ENCODE data around the gene ANO8. TPM values are rescaled to one million over a fixed set of nuclear protein-coding genes. Genes with fewer than 3 reads are reported as not detected.
"Not testable (repeated sequence)": the region's sequence is repeated elsewhere in the genome, so short reads cannot be mapped to it uniquely, and the experiment has no call there.

Gene ANO8
- polyA plus RNA-seq: 4.4 TPM
- long read RNA-seq, donor 1: 0 reads
- long read RNA-seq, donor 2, partial matches to known transcripts: 16 of 16 reads
- long read RNA-seq, donor 2, other reads (novel, unspliced or antisense): 0 of 16 reads
- long read RNA-seq, donor 3: 0 reads
- long read RNA-seq, donor 4: 0 reads
- long read RNA-seq, donor 5: 0 reads
- long read RNA-seq, donor 6: 0 reads
- long read RNA-seq, donor 7: 0 reads
- long read RNA-seq, donor 8: 0 reads
- long read RNA-seq, donor 9: 0 reads
- long read RNA-seq, donor 10: 0 reads
- long read RNA-seq, donor 11: 0 reads

GRCh38 chr19:17334414-17335409 lies at the start of gene ANO8:
Gene ANO8, minus strand, starts transcription at chr19:17334855. Its CDS starts 185 bp downstream, at chr19:17334670.
- no peak within 1 kb of the TSS for H3K27ac ChIP-seq (ENCODE audit: low read length)

GRCh38 chr19:17380426-17381138 lies 45.9 kb upstream of the ANO8 start:
- WGBS (ENCODE audit: insufficient coverage, low lambda C conversion rate): no CpG with 5 or more reads among the region's 5 CpGs
- DNase-seq: no peak
- H3K27ac ChIP-seq (ENCODE audit: low read length): no peak overlapping the region
- H3K27me3 ChIP-seq (ENCODE audit: control insufficient read depth, insufficient read depth, low read length): no peaks in the 10 kb centered on the region
- no peaks in the 10 kb centered on the region for H3K36me3 ChIP-seq (ENCODE audit: control insufficient read depth, insufficient read depth, low read length)
- H3K4me3 ChIP-seq (ENCODE audit: low read length): no peak overlapping the region
- H3K9me3 ChIP-seq (ENCODE audit: control insufficient read depth, low read depth, low read length): no peaks in the 10 kb centered on the region
- no peaks in the 10 kb centered on the region for H3K4me1 ChIP-seq (ENCODE audit: control insufficient read depth, insufficient read depth, low read length)

More at GRCh38 chr19:17334414-17335409, at the start of gene ANO8:
- Histone ChIP-seq H3K4me3 (ENCODE audit: low read length) (peak within 1 kb of the TSS; percentile 50), H3K27me3 (ENCODE audit: control insufficient read depth, insufficient read depth, low read length) (peaks cover 10% of the 10 kb centered on the region), H3K4me1 (ENCODE audit: control insufficient read depth, insufficient read depth, low read length) (peaks cover 23% of the 10 kb centered on the region), H3K36me3 (ENCODE audit: control insufficient read depth, insufficient read depth, low read length) (peaks cover 4% of the 10 kb centered on the region), H3K9me3 (ENCODE audit: control insufficient read depth, low read depth, low read length) (peaks cover 22% of the 10 kb centered on the region)
- peak; percentile 94 to 99 for DNase-seq
- WGBS (ENCODE audit: insufficient coverage, low lambda C conversion rate): 0% methylated on average over 1 of the region's 86 CpGs

GRCh38 chr19:17379221-17379631 lies 44.6 kb upstream of the ANO8 start:
- no peaks in the 10 kb centered on the region for H3K9me3 ChIP-seq (ENCODE audit: control insufficient read depth, low read depth, low read length)
- H3K27me3 ChIP-seq (ENCODE audit: control insufficient read depth, insufficient read depth, low read length): no peaks in the 10 kb centered on the region
- H3K36me3 ChIP-seq (ENCODE audit: control insufficient read depth, insufficient read depth, low read length): no peaks in the 10 kb centered on the region
- H3K27ac ChIP-seq (ENCODE audit: low read length): no peak overlapping the region
- no peak overlapping the region for H3K4me3 ChIP-seq (ENCODE audit: low read length)
- H3K4me1 ChIP-seq (ENCODE audit: control insufficient read depth, insufficient read depth, low read length): no peaks in the 10 kb centered on the region
- no CpG with 5 or more reads among the region's 14 CpGs for WGBS (ENCODE audit: insufficient coverage, low lambda C conversion rate)
- DNase-seq: no peak

GRCh38 chr19:17378271-17378670 lies 43.6 kb upstream of the ANO8 start:
- H3K9me3 ChIP-seq (ENCODE audit: control insufficient read depth, low read depth, low read length): no peaks in the 10 kb centered on the region
- WGBS (ENCODE audit: insufficient coverage, low lambda C conversion rate): no CpG with 5 or more reads among the region's 13 CpGs
- H3K4me3 ChIP-seq (ENCODE audit: low read length): no peak overlapping the region
- no peak for DNase-seq
- H3K4me1 ChIP-seq (ENCODE audit: control insufficient read depth, insufficient read depth, low read length): no peaks in the 10 kb centered on the region
- no peaks in the 10 kb centered on the region for H3K36me3 ChIP-seq (ENCODE audit: control insufficient read depth, insufficient read depth, low read length)
- no peaks in the 10 kb centered on the region for H3K27me3 ChIP-seq (ENCODE audit: control insufficient read depth, insufficient read depth, low read length)
- H3K27ac ChIP-seq (ENCODE audit: low read length): no peak overlapping the region

GRCh38 chr19:17376935-17377600 lies 42.4 kb upstream of the ANO8 start, which contains the start of gene PLVAP:
Gene PLVAP, minus strand, starts transcription at chr19:17377342. Its CDS starts 54 bp downstream, at chr19:17377288.
- H3K4me1 ChIP-seq (ENCODE audit: control insufficient read depth, insufficient read depth, low read length): no peaks in the 10 kb centered on the region
- peak within 1 kb of the TSS; percentile 18 for H3K4me3 ChIP-seq (ENCODE audit: low read length)
- H3K36me3 ChIP-seq (ENCODE audit: control insufficient read depth, insufficient read depth, low read length): no peaks in the 10 kb centered on the region
- H3K9me3 ChIP-seq (ENCODE audit: control insufficient read depth, low read depth, low read length): no peaks in the 10 kb centered on the region
- no CpG with 5 or more reads among the region's 39 CpGs for WGBS (ENCODE audit: insufficient coverage, low lambda C conversion rate)
- DNase-seq: no peak
- no peak within 1 kb of the TSS for H3K27ac ChIP-seq (ENCODE audit: low read length)
- H3K27me3 ChIP-seq (ENCODE audit: control insufficient read depth, insufficient read depth, low read length): no peaks in the 10 kb centered on the region

- H3K4me3 ChIP-seq (ENCODE audit: low read length): no peak overlapping the region
- no peaks in the 10 kb centered on the region for H3K36me3 ChIP-seq (ENCODE audit: control insufficient read depth, insufficient read depth, low read length)
- no peak overlapping the region for H3K27ac ChIP-seq (ENCODE audit: low read length)
- DNase-seq: no peak
- H3K4me1 ChIP-seq (ENCODE audit: control insufficient read depth, insufficient read depth, low read length): no peaks in the 10 kb centered on the region
- H3K27me3 ChIP-seq (ENCODE audit: control insufficient read depth, insufficient read depth, low read length): no peaks in the 10 kb centered on the region
- WGBS (ENCODE audit: insufficient coverage, low lambda C conversion rate): 50% methylated on average over 2 of the region's 8 CpGs
- H3K9me3 ChIP-seq (ENCODE audit: control insufficient read depth, low read depth, low read length): no peaks in the 10 kb centered on the region
These were observed 35.5 kb upstream of the ANO8 start for GRCh38 chr19:17370026-17370587.

GRCh38 chr19:17365361-17365760 lies 30.7 kb upstream of the ANO8 start:
- no peak overlapping the region for H3K27ac ChIP-seq (ENCODE audit: low read length)
- no peaks in the 10 kb centered on the region for H3K27me3 ChIP-seq (ENCODE audit: control insufficient read depth, insufficient read depth, low read length)
- H3K4me1 ChIP-seq (ENCODE audit: control insufficient read depth, insufficient read depth, low read length): no peaks in the 10 kb centered on the region
- H3K4me3 ChIP-seq (ENCODE audit: low read length): no peak overlapping the region
- no CpG with 5 or more reads among the region's 22 CpGs for WGBS (ENCODE audit: insufficient coverage, low lambda C conversion rate)
- no peaks in the 10 kb centered on the region for H3K9me3 ChIP-seq (ENCODE audit: control insufficient read depth, low read depth, low read length)
- DNase-seq: no peak
- no peaks in the 10 kb centered on the region for H3K36me3 ChIP-seq (ENCODE audit: control insufficient read depth, insufficient read depth, low read length)

- not testable (repeated sequence) for H3K9me3 ChIP-seq (ENCODE audit: control insufficient read depth, low read depth, low read length); H3K4me1 ChIP-seq (ENCODE audit: control insufficient read depth, insufficient read depth, low read length); H3K27me3 ChIP-seq (ENCODE audit: control insufficient read depth, insufficient read depth, low read length); DNase-seq; H3K36me3 ChIP-seq (ENCODE audit: control insufficient read depth, insufficient read depth, low read length); H3K27ac ChIP-seq (ENCODE audit: low read length); H3K4me3 ChIP-seq (ENCODE audit: low read length)
- no CpG with 5 or more reads among the region's 20 CpGs for WGBS (ENCODE audit: insufficient coverage, low lambda C conversion rate)
These were observed 29.4 kb upstream of the ANO8 start for GRCh38 chr19:17363852-17364605.
